ENCODE results near the gene RMI1.
"Not testable (repeated sequence)": the region's sequence is repeated elsewhere in the genome, so short reads cannot be mapped to it uniquely, and the experiment has no call there.

RMI1 gene

DNA sequence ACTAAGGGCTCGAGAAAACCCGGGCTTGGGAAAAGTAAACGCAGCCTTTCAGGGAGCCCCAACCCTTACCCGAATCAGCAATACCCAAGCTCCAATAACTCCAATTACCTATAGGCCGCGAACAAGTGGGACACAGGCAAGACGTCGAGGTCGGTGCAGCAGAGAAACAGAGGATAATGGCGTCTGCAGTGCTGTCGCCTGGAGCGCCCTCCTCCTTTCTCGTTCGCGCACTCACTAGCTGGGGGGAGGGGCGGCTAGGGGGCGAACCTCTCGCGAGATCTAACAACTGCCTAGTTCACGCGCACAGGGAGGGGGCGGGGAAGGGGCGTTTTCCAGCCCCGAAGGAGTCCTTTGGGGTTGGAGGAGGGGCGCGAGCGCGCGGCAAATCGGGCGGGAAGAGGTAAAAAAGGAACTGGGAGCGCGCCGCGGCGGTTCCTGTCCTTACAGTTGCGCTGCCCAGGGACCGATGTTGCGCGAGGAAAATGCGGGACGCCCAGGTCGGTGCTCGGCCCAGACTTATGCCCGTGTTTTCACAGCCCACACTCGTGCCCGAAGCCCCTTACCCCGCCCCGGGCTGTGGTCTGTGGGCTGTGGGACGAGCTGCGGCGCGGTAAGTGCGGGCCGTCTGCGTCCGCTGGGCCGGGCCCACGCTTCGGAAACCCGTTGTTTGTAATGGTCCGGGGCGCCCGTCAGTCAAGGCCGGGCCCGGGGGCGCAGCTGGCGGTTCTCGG lies at the start of gene RMI1:
Gene RMI1, plus strand, starts transcription at position 411 of the 731 bp plus-strand sequence. CDS start 20,182 bp downstream, outside the sequence.
- DNase-seq (ENCODE audit: low read depth, low spot score) = peak; percentile 93

- no peak for DNase-seq (ENCODE audit: low read depth, low spot score)
Observed at GRCh38 chr9:83930881-83931280, 49.7 kb upstream of the RMI1 start.

- DNase-seq (ENCODE audit: low read depth, low spot score) = no peak
Observed at GRCh38 chr9:83932011-83932410, 48.6 kb upstream of the RMI1 start.

- no peak for DNase-seq (ENCODE audit: low read depth, low spot score)
Observed at GRCh38 chr9:83932851-83933250, 47.8 kb upstream of the RMI1 start.

- no peak for DNase-seq (ENCODE audit: low read depth, low spot score)
Observed at GRCh38 chr9:83933790-83934189, 46.8 kb upstream of the RMI1 start.

GRCh38 chr9:83934569-83935275 lies 45.9 kb upstream of the RMI1 start:
- no peak for DNase-seq (ENCODE audit: low read depth, low spot score)

- DNase-seq (ENCODE audit: low read depth, low spot score) = no peak
Observed at GRCh38 chr9:83935276-83935935, 45.2 kb upstream of the RMI1 start.

- no peak for DNase-seq (ENCODE audit: low read depth, low spot score)
Observed at GRCh38 chr9:83936523-83936922, 44.1 kb upstream of the RMI1 start.

GRCh38 chr9:83937861-83938455 lies 42.6 kb upstream of the RMI1 start:
- DNase-seq (ENCODE audit: low read depth, low spot score) = no peak

- DNase-seq (ENCODE audit: low read depth, low spot score) = no peak
Observed at GRCh38 chr9:83940590-83941303, 39.9 kb upstream of the RMI1 start.

DNA sequence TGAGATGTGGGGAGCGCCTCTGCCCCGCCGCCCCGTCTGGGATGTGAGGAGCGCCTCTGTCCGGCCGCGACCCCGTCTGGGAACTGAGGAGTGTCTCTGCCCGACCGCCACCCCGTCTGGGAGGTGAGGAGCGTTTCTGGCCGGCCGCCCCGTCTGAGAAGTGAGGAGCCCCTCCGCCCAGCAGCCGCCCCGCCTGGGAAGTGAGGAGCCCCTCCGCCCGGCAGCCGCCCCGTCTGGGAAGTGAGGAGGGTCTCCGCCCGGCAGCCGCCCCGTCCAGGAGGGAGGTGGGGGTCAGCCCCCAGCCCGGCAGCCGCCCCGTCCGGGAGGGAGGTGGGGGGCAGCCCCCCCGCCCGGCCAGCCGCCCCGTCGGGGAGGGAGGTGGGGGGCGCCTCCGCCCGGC lies 32.5 kb upstream of the RMI1 start:
- DNase-seq (ENCODE audit: low read depth, low spot score) = not testable (repeated sequence)

DNA sequence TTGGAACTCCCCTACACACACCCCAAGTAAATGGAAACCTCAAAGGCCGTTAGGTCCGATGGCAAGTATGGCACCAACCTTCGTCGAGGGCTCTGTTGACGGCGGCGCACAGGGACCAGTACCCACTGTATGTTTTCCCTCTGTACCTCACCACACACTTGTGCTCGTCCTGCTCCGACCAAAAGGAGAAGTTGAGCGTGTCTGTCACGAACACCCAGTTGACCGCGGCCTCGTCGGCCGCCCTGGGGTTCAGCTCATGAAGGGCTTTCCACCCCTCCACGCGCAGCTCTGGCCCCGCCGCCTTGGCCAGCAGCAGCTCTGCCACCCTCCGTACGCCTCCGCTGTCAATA lies 24.5 kb upstream of the RMI1 start:
- DNase-seq (ENCODE audit: low read depth, low spot score) = no peak

- DNase-seq (ENCODE audit: low read depth, low spot score) = no peak
Observed at GRCh38 chr9:83956436-83957247, 24.0 kb upstream of the RMI1 start.

- DNase-seq (ENCODE audit: low read depth, low spot score) = no peak
Observed at GRCh38 chr9:83957248-83957513, 23.4 kb upstream of the RMI1 start.

GRCh38 chr9:83959061-83959460 lies 21.5 kb upstream of the RMI1 start:
- peak; percentile 78 for DNase-seq (ENCODE audit: low read depth, low spot score)

DNA sequence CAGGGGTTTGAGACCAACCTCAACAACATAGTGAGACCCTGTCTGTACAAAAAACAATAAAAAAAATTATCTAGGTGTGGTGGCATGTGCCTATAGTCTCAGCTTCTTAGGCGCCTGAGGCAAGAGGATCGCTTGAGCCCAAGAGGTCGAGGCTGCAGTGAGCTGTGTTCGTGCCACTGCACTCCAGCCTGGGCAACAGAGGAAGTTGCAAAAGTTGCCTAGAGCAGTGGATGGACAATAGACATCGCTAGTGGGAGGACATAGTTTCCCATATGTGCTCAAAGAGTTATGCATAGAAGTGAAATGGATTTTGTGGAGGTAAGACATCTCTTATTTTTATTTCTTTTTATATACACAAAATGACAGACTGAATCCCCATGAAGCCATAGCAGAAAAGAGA lies 19.6 kb upstream of the RMI1 start:
- DNase-seq (ENCODE audit: low read depth, low spot score) = no peak

- no peak for DNase-seq (ENCODE audit: low read depth, low spot score)
Observed at GRCh38 chr9:83962165-83962564, 18.4 kb upstream of the RMI1 start.

- no peak for DNase-seq (ENCODE audit: low read depth, low spot score)
Observed at GRCh38 chr9:83964973-83965349, 15.6 kb upstream of the RMI1 start.

- DNase-seq (ENCODE audit: low read depth, low spot score) = no peak
Observed at GRCh38 chr9:83965350-83966208, 15.0 kb upstream of the RMI1 start.

GRCh38 chr9:83966209-83966582 lies 14.4 kb upstream of the RMI1 start:
- DNase-seq (ENCODE audit: low read depth, low spot score) = no peak
